Activated naive CD8-positive, alpha-beta T cell (primary cell): ENCODE results near the gene UGT2B10.

Experiments
- H3K27ac Mint-ChIP-seq: one replicate; pipeline ENCODE4 v1.8.0; 2021; ENCODE audit warnings: mixed read lengths
- H3K27me3 Mint-ChIP-seq: one replicate; pipeline ENCODE4 v1.8.0; 2021; ENCODE audit warnings: mixed read lengths
- H3K36me3 Mint-ChIP-seq: one replicate; pipeline ENCODE4 v1.8.0; 2021; ENCODE audit warnings: mixed read lengths
- H3K4me1 Mint-ChIP-seq: one replicate; pipeline ENCODE4 v1.8.0; 2021; ENCODE audit warnings: low read depth, mixed read lengths
- H3K4me3 Mint-ChIP-seq: one replicate; pipeline ENCODE4 v1.8.0; 2021; ENCODE audit warnings: mild to moderate bottlenecking, mixed read lengths
- H3K9me3 Mint-ChIP-seq: one replicate; pipeline ENCODE4 v1.8.0; 2021; ENCODE audit warnings: low read depth, mixed read lengths

UGT2B10 gene

DNA sequence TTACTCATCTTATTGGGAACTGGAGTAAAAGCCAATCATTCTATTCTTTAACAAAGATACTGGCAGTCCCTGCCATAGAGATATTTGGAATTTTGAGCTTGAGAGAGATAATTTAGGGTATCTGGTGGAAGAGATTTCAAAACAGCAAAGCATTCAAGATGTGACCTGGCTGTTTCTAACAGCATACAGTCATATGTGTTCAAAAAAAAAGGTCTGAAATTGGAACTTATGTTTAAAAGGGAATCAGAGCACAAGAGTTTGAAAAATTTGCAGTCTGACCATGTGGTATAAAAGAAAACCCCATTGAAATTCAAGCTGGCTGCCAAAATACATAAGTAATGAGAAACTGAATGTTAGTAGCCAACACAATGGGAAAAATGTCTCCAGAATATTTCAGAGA is 42.2 kb downstream of the UGT2B10 start:
- Mint-ChIP-seq H3K36me3 (no peaks in the 10 kb centered on the region), H3K9me3 (peaks cover 4% of the 10 kb centered on the region), H3K4me1 (no peaks in the 10 kb centered on the region), H3K27me3 (no peaks in the 10 kb centered on the region), H3K27ac (no peak overlapping the region), H3K4me3 (no peak overlapping the region)

GRCh38 chr4:68859655-68860054 is 43.9 kb downstream of the UGT2B10 start:
- Mint-ChIP-seq H3K36me3 (no peaks in the 10 kb centered on the region), H3K4me1 (no peaks in the 10 kb centered on the region), H3K4me3 (no peak overlapping the region), H3K27me3 (no peaks in the 10 kb centered on the region), H3K9me3 (peaks cover 4% of the 10 kb centered on the region), H3K27ac (no peak overlapping the region)

DNA sequence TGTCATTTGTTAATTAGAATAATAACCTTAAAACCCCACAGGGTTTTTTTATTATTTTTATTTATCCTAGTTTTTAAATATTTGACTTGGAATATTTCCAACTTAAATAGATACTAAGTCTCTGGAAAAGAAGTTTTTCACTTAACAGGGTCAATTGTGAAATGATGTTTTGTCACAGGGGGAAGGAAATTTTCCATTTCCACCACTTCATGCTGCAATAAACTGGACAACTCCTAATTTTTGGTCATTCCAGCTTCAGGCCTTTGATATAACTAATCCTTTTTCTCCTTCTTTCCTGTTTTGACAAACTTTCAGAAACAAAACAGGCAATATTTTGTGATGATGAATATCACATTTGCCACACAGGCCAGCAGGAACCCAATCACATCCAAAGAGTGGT is 45.3 kb downstream of the UGT2B10 start:
- Mint-ChIP-seq H3K9me3 (peaks cover 4% of the 10 kb centered on the region), H3K4me3 (no peak overlapping the region), H3K36me3 (no peaks in the 10 kb centered on the region), H3K27ac (no peak overlapping the region), H3K4me1 (no peaks in the 10 kb centered on the region), H3K27me3 (no peaks in the 10 kb centered on the region)

- Mint-ChIP-seq H3K27ac (no peak overlapping the region), H3K9me3 (no peaks in the 10 kb centered on the region), H3K36me3 (no peaks in the 10 kb centered on the region), H3K4me1 (no peaks in the 10 kb centered on the region), H3K4me3 (no peak overlapping the region), H3K27me3 (peaks cover 5% of the 10 kb centered on the region)
Measured at GRCh38 chr4:68864438-68865187, 48.8 kb downstream of the UGT2B10 start.

DNA sequence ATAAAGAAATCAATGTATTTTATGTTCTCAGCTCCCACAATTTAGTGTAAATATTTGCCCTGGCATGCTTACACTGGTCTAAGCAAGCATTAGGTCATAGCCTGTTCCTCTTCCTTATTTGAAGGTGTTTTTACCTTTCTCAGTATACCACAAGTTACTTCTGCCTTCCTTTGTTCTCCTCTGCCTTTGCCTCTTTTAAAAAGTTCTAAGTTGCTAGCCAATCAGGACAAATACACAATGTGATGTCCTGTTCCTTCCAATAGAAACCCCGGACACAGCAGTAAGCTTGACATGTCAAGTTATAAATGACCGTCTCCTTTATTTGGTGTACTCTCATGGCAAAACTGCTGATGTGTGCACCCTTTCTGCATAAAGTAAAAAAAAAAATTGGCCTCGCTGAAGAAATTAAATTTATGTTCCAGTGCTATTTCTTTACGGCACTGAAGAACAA is 49.4 kb downstream of the UGT2B10 start:
- Mint-ChIP-seq H3K36me3 (no peaks in the 10 kb centered on the region), H3K9me3 (no peaks in the 10 kb centered on the region), H3K27me3 (peaks cover 5% of the 10 kb centered on the region), H3K27ac (no peak overlapping the region), H3K4me1 (no peaks in the 10 kb centered on the region), H3K4me3 (no peak overlapping the region)

- Mint-ChIP-seq H3K4me3 (no peak overlapping the region), H3K9me3 (no peaks in the 10 kb centered on the region), H3K27ac (no peak overlapping the region), H3K4me1 (no peaks in the 10 kb centered on the region), H3K36me3 (no peaks in the 10 kb centered on the region), H3K27me3 (peaks cover 5% of the 10 kb centered on the region)
Measured at GRCh38 chr4:68865760-68866159, 50.0 kb downstream of the UGT2B10 start.

DNA sequence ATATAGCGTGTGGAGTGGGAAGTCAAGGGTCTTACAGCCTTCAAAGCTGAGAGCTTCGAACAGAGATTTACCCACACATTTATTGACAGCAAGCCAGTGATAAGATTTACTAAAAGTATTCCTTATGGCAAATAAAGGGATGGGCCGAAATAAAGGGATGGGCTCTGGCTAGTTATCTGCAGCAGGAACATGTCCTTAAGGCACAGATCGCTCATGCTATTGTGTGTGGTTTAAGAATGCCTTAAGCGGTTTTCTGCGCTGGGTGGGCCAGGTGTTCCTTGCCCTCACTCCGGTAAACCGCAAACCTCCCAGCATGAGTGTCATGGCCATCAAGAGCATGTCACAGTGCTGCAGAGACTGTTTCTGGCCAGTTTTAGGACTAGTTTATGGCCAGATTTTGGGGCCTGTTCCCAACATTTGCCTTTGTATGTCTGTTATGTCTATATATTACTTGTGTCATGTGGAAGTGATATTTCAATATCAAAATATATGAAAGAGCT is 53.5 kb downstream of the UGT2B10 start:
- Mint-ChIP-seq H3K27ac (no peak overlapping the region), H3K4me3 (no peak overlapping the region), H3K27me3 (peaks cover 7% of the 10 kb centered on the region), H3K4me1 (no peaks in the 10 kb centered on the region), H3K36me3 (no peaks in the 10 kb centered on the region), H3K9me3 (no peaks in the 10 kb centered on the region)

DNA sequence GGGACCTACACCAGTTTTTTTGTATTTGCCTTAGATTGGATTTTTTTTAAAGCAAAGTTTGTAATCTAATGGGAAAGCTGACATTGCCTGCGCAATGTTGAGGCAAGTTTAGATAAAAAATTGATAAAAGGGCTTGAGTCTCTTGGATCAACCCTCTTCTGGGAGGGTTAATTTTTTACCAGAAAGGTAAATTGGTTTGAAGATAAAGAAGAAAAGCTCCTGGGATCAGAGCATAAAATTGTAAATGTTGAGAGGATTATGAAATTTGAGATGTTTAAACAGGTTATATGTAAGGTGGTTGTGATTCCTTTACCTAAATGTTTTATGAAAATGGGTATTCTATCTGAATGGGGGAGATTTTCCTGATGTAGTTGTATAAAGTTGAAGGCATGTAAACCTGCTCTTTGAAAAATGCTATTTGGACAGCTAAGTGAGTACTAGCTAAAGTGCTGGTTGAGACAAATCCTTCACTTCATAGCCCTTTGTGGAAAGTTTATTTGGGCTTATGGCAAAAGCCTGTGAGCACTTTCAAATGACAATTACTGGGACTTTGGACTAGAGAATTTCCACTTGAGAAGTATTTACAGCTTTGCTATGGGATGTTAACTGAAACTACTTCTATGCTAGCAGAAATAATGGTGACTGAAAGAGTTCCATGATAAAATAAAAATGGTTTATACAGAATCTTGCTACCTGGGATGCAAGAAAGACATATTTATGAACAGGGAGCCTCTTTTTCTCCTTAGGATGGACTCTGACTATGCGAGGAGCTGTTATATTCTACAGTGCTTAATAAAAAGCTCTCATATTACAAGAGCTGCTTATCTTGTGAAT is 56.2 kb downstream of the UGT2B10 start:
- peaks cover 5% of the 10 kb centered on the region for H3K27me3 Mint-ChIP-seq
- H3K4me3 Mint-ChIP-seq, result no peak overlapping the region
- H3K4me1 Mint-ChIP-seq, result no peaks in the 10 kb centered on the region
- H3K27ac Mint-ChIP-seq, result no peak overlapping the region
- H3K9me3 Mint-ChIP-seq, result no peaks in the 10 kb centered on the region
- no peaks in the 10 kb centered on the region for H3K36me3 Mint-ChIP-seq

- H3K9me3 Mint-ChIP-seq, result no peaks in the 10 kb centered on the region
- H3K4me3 Mint-ChIP-seq, result no peak overlapping the region
- no peak overlapping the region for H3K27ac Mint-ChIP-seq
- H3K4me1 Mint-ChIP-seq, result no peaks in the 10 kb centered on the region
- peaks cover 2% of the 10 kb centered on the region for H3K27me3 Mint-ChIP-seq
- no peaks in the 10 kb centered on the region for H3K36me3 Mint-ChIP-seq
Measured at GRCh38 chr4:68872643-68873502, 57.1 kb downstream of the UGT2B10 start.

GRCh38 chr4:68874507-68874906 is 58.7 kb downstream of the UGT2B10 start:
- Mint-ChIP-seq H3K27ac (no peak overlapping the region), H3K4me1 (no peaks in the 10 kb centered on the region), H3K36me3 (no peaks in the 10 kb centered on the region), H3K27me3 (peaks cover 2% of the 10 kb centered on the region), H3K4me3 (no peak overlapping the region), H3K9me3 (no peaks in the 10 kb centered on the region)

DNA sequence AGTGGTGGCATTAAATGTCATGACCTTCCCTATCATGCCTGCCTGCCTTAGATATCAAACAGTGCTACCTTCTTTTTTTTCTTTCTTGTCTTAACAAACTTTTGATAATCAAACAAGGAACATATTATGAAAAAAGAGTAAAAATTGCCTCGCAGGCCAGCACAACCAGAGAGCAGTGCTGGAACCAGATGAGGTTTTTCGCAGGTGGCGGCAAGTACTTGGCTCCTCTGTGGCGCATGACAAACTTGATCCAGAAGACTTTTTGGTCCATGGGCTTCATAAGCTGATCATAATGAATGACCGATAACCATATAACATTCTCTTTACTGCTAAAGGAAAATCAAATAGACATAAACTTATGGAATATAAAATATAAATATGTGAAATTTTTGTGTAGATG is 61.8 kb downstream of the UGT2B10 start:
- H3K4me3 Mint-ChIP-seq, result no peak overlapping the region
- no peak overlapping the region for H3K27ac Mint-ChIP-seq
- no peaks in the 10 kb centered on the region for H3K9me3 Mint-ChIP-seq
- no peaks in the 10 kb centered on the region for H3K36me3 Mint-ChIP-seq
- H3K27me3 Mint-ChIP-seq, result peaks cover 2% of the 10 kb centered on the region
- H3K4me1 Mint-ChIP-seq, result no peaks in the 10 kb centered on the region

GRCh38 chr4:68878048-68878447 is 62.3 kb downstream of the UGT2B10 start:
- Mint-ChIP-seq H3K27ac (no peak overlapping the region), H3K27me3 (peaks cover 2% of the 10 kb centered on the region)

More at GRCh38 chr4:68878048-68878447, 62.3 kb downstream of the UGT2B10 start:
- no peaks in the 10 kb centered on the region for H3K4me1 Mint-ChIP-seq
- H3K9me3 Mint-ChIP-seq, result no peaks in the 10 kb centered on the region
- H3K4me3 Mint-ChIP-seq, result no peak overlapping the region
- no peaks in the 10 kb centered on the region for H3K36me3 Mint-ChIP-seq
